Retinal pigment epithelial cell (primary cell): ENCODE data around the gene TEX53.

Experiments
- DNase-seq: peaks from one replicate; pipeline ENCODE4 v3.0.0-alpha.2; 2010; ENCODE audit warnings: low read depth
- H3K4me3 ChIP-seq: 2 replicates; pipeline ENCODE4 v1.5.1; 2011; ENCODE audit warnings: mild to moderate bottlenecking, low read length, control low read depth, moderate library complexity
- CTCF ChIP-seq: conservative IDR thresholded peaks from 2 replicates; pipeline ENCODE4 v1.5.1; 2011; ENCODE audit warnings: low read depth, low read length, control low read depth, inconsistent platforms

TEX53 gene

GRCh38 chr9:114662081-114662989 is 4.7 kb upstream of the TEX53 start:
- TF ChIP-seq CTCF: peak; percentile 92
- DNase-seq: no peak
- no peak overlapping the region for H3K4me3 ChIP-seq

GRCh38 chr9:114656301-114656700 is 1.3 kb downstream of the TEX53 start:
- no peak overlapping the region for H3K4me3 ChIP-seq
- no peak for TF ChIP-seq CTCF
- DNase-seq: no peak

GRCh38 chr9:114655689-114656088 is 1.9 kb downstream of the TEX53 start:
- H3K4me3 ChIP-seq: no peak overlapping the region
- no peak for DNase-seq
- no peak for TF ChIP-seq CTCF

GRCh38 chr9:114653556-114654159 is 3.9 kb downstream of the TEX53 start:
- no peak for DNase-seq
- H3K4me3 ChIP-seq: no peak overlapping the region
- peak; percentile 97 for TF ChIP-seq CTCF

- H3K4me3 ChIP-seq: no peak overlapping the region
- TF ChIP-seq CTCF: no peak
- DNase-seq: no peak
These were observed 4.6 kb downstream of the TEX53 start for GRCh38 chr9:114652776-114653555.

GRCh38 chr9:114643896-114644295 is 13.7 kb downstream of the TEX53 start:
- no peak overlapping the region for H3K4me3 ChIP-seq
- no peak for DNase-seq
- no peak for TF ChIP-seq CTCF
